Skin epidermis (tissue), 12 donors: ENCODE results near the gene IL13RA1.
"Not testable (repeated sequence)": the region's sequence is repeated elsewhere in the genome, so short reads cannot be mapped to it uniquely, and the experiment has no call there.

Source experiments
- H3K27ac ChIP-seq, 21 experiments: fragments of 200-600 bp; sonication (generic) in 11 of 21; one replicate each; pipeline ENCODE4 v1.5.0; 2020; ENCODE audit warnings: mild to moderate bottlenecking in 3 of 21, inconsistent platforms in 2 of 21, moderate library complexity in 2 of 21
- H3K4me3 ChIP-seq, 7 experiments: fragments of 200-600 bp; sonication (generic) in 2 of 7; one replicate each; pipeline ENCODE4 v1.5.0; 2020; ENCODE audit warnings: inconsistent platforms in 2 of 7, mild to moderate bottlenecking in 2 of 7, moderate library complexity in 1 of 7

The IL13RA1 gene

GRCh38 chrX:118726396-118726795 is 1.0 kb upstream of the IL13RA1 start:
- H3K4me3 ChIP-seq, result peak overlapping the region in 2 of 7 experiments; percentile 56 to 63
- peak overlapping the region in 14 of 21 experiments; percentile 86 to 98 (median 94) for H3K27ac ChIP-seq

DNA sequence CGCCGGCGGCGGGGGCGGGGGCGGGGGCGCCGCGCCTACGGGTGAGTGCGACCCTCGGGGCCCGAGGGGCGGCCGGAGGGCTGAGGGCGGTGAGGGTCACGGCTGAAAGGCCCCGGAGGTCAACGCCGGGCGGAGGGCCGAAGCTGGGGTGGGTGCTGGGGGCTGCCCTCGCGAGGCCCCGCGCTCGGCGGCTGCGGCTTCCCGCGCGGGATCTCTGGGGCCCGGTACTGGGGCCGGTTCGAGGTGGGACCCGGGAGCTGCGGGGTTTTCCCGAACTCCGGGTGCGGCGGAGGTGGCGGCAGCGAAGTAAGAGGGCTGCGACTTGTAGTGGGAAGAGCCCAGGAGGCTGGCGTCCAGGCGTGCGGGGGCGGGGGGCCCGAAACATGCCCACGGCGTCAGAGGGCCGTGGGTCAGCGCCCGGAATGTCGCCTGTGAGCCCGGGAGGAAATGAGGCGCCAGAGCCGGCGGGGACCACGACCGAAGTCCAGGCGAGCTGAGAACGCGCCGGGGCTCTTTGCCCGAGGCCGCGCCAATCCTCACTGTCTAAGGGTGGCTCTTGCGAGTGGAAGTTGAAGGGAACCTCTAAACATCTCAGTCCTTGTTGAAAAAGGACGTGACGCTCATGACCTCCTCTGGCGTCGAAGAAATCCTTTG is 407 bp downstream of the IL13RA1 start:
- H3K27ac ChIP-seq, result peak overlapping the region; percentile 85 to 99 (median 94)
- H3K4me3 ChIP-seq, result peak overlapping the region; percentile 50 to 73 (median 64)

GRCh38 chrX:118729042-118729652 is 1.7 kb downstream of the IL13RA1 start:
- Histone ChIP-seq H3K4me3 (peak overlapping the region in 3 of 7 experiments; percentile 50 to 67 (median 63)), H3K27ac (peak overlapping the region in 10 of 21 experiments; percentile 33 to 96 (median 90))

DNA sequence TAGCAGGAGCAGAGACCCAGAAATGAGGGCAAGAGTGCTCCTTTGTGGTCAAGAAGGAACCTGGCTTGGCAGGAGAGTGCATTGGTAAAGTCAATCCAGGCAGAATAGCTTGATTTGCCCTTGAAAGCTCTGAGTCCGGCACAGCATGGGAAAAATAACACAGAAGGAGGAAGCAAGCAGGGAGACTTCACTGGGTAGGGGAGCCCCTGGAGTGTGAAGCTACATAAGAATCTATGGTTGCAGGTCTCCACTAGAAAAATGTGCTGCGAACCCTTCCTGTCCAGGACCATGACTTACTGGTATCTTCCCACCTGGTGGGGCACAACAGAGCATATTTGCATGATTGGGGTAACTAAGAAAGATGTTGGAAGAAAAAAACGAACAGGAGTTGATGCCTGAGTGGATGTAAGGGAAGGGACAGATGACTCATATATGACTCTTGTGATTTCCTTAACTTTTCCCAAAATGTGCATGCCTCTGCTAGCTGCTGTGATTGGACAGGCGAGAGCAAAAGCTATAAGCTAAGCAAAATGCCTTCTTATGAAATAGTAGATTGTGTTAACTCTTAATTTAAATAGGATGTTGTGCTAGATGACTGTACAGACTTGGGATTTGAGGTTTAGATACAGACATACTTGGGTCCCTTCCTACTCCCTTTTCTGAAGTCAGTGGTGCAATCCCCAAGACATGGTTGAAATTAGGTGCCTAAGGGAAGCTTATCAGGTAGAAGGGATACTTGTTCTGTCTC is 3.3 kb downstream of the IL13RA1 start:
- Histone ChIP-seq H3K4me3 (no peak overlapping the region), H3K27ac (peak overlapping the region in 15 of 21 experiments; percentile 5 to 67 (median 47))

GRCh38 chrX:118732551-118732950 is 5.1 kb downstream of the IL13RA1 start:
- H3K27ac ChIP-seq, result not testable (repeated sequence)

GRCh38 chrX:118734909-118735308 is 7.5 kb downstream of the IL13RA1 start:
- H3K27ac ChIP-seq, result no peak overlapping the region
- H3K4me3 ChIP-seq, result no peak overlapping the region

More at GRCh38 chrX:118732551-118732950, 5.1 kb downstream of the IL13RA1 start:
- H3K4me3 ChIP-seq, result not testable (repeated sequence)

- Histone ChIP-seq H3K27ac (no peak overlapping the region), H3K4me3 (no peak overlapping the region)
Measured at GRCh38 chrX:118736394-118737010, 9.1 kb downstream of the IL13RA1 start.

DNA sequence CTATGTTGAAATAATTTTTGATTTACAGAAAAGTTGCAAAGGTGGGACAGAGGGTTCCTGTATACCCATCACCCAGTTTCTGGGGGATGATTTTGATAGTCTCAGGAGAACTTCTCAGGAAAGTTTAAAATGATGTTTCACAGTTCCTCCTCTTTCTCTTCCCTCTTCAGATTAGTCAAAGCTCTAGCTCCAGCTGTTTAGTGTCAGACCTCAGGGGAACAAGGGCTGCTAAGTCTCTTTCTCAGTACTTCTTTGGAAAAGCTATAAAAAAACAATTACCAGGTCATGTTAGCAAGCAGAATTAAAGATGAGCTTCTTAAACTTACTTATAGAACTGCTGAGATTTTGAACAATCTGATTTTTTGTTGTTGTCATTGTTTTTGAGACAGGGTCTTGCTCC is 12.2 kb downstream of the IL13RA1 start:
- Histone ChIP-seq H3K4me3 (no peak overlapping the region), H3K27ac (no peak overlapping the region)

- Histone ChIP-seq H3K27ac (no peak overlapping the region), H3K4me3 (no peak overlapping the region)
Measured at GRCh38 chrX:118740276-118740889, 13.0 kb downstream of the IL13RA1 start.

DNA sequence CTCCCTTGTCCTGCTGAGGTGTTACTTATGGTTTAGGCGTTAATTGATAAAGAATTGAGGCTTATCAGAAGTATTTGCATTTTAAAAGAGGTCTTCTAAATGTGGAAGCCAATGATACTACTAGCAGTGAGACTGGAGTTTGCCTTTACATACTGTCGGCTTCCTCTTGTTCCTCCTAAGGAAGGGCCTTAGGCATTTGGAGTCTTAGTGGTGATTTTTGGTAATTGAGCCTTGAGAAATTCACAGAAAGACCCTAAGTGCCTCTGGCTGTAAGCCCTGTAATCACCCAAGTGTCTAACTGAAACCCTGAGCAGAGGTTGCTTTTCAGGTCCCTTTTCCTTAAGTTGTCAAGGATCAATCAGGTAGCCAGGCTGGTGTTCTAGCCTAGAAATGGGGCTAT is 14.8 kb downstream of the IL13RA1 start:
- no peak overlapping the region for H3K4me3 ChIP-seq
- H3K27ac ChIP-seq, result no peak overlapping the region

DNA sequence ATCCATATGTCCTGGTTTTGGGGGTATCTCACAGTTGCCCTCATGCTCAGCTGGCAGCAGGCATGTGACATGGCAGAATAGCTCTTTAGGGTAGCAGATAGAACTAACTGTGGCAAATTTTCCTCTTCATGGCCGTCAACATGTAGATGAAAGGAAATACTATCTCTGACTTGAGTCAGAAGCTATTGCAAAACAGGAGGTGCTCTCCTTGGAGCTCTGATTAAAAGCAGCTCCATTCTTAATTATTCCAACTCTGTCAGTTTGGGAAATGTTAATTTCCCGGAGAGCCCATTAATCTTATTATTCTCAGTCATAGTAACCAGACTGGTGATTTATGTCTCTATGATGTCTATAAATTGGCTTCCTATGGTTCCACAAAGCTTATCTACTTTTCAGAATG is 18.2 kb downstream of the IL13RA1 start:
- H3K4me3 ChIP-seq, result no peak overlapping the region
- H3K27ac ChIP-seq, result no peak overlapping the region

DNA sequence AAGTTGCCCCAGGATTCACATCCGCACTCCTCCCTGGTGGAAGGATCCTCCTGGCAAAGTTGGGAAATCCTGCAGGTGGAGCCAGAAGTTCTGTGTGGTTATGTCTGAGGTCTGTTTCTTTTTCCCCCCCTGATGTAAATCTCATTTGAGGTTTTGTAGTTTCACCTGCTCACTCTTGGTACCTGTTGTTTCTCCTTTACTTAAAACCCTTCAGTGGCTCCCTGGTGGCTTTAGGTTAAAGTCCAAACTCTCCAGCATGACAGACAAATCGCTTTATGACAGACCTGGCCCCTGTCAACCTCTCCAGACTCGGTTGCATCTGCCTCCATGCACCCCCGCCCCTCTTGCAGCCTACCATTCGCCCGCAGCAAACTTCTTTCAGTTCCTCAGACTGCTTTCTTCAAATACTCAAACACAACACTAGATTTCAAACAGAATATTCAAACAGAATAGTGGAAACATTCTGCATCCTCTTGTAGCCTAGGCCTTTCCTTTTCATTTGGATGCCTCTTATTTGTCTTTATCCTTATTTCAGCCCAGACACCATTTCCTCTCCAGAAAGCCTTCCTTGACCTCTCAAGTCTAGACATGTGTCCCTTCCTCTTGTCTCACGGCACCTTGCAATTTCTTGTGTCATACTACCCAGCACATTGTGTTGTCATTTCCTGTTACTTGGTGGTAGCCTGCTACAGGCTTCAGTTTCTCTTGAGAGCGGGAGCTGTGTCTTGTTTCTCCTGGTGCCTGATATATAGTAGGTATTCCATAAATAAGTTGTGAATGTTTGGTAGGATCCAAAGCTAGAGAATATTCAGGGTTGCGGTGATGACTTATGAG is 24.8 kb downstream of the IL13RA1 start:
- Histone ChIP-seq H3K4me3 (no peak overlapping the region), H3K27ac (peak overlapping the region in 1 of 21 experiments; percentile 49)

DNA sequence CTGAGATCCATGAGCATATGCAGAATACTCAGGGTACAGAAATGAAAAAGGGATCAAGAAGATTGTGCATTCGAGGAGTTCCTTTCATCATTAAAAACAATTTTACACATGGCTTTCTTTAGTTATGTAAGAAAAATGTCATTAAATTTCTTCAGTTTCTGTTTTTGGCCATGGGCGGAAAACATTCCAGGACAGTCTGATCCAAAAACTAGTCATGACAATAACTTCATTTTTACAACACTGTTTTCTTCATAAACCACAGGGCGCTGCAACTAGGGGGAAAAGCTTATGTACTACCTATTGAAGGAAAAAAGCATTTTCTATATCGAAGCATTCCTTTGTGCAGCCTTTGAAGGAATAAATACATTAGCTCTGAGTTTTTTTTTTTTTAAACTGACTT is 28.2 kb downstream of the IL13RA1 start:
- Histone ChIP-seq H3K4me3 (no peak overlapping the region), H3K27ac (no peak overlapping the region)

DNA sequence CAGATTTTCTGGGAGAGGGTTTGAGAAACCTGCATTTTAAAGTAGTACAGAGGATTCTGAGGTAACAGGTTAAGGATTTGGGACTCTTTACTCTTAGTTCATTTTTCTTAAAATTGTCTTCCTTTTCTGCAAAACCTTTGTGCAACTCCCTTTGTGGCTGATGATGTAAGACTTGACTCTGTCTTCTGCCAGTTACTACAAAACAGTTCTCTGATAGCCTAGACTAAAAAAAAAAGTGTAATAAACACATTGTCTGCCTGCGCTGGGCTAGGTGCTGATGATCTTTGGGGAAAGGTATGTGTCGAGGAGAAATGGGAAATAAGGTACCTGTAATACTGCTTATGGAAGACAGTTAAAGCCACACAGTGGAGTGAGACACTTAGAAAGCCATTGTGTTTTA is 28.7 kb downstream of the IL13RA1 start:
- Histone ChIP-seq H3K27ac (no peak overlapping the region), H3K4me3 (no peak overlapping the region)

DNA sequence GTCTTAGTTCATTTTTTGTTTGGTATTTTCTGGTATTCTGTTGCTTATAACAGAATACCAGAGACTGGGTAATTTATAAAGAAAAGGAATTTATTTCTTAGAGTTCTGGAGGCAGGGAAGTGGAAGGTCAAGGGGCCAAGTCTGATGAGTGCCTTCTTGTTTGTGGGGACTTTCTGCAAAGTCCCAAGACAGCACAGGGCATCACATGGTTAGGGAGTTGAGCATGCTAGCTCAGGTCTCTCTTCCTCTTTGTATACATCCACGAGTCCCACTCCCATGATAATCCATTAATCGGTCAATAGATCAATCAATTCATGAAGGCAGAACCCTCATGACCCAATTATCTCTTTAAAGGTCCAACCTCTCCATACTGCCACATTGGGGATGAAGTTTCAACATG is 31.1 kb downstream of the IL13RA1 start:
- no peak overlapping the region for H3K27ac ChIP-seq
- H3K4me3 ChIP-seq, result no peak overlapping the region

GRCh38 chrX:118760025-118760424 is 32.6 kb downstream of the IL13RA1 start:
- H3K27ac ChIP-seq, result no peak overlapping the region
- no peak overlapping the region for H3K4me3 ChIP-seq

GRCh38 chrX:118761939-118762707 is 34.7 kb downstream of the IL13RA1 start:
- no peak overlapping the region for H3K27ac ChIP-seq

DNA sequence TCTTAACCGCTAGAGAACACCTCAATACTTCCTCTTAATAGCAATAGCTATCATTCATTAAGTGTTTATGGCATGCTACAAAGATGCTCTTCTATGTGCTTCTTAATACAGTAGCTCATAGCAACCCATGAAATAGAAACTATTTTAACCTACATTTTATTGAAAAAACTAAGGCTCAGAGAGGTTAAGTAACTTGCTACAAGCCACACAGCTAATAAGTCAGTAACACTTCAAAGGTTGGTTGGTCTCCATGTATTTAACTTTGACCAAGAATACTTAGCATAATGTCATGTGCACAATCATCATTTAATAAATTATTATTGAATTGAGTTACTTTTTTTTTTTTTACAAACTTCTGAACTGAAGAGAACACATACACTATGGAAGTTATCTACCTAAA is 36.1 kb downstream of the IL13RA1 start:
- no peak overlapping the region for H3K27ac ChIP-seq
- H3K4me3 ChIP-seq, result no peak overlapping the region

More at GRCh38 chrX:118761939-118762707, 34.7 kb downstream of the IL13RA1 start:
- no peak overlapping the region for H3K4me3 ChIP-seq
